ENCODE data around the gene BNIP3. TPM values are rescaled to one million over a fixed set of nuclear protein-coding genes. Genes with fewer than 3 reads are reported as not detected.
"Not testable (repeated sequence)": the region's sequence is repeated elsewhere in the genome, so short reads cannot be mapped to it uniquely, and the experiment has no call there.

BNIP3 gene
- total RNA-seq, 2 donors from 2014 or later: 33.6 to 81.5 TPM

- no peak overlapping the region for H3K4me3 ChIP-seq
- no peaks in the 10 kb centered on the region for H3K9me3 ChIP-seq
- no peak for TF ChIP-seq CTCF (IDR thresholded peaks at IDR 0.05)
- DNase-seq (ENCODE audit: low spot score) (no peak), ATAC-seq (ENCODE audit: insufficient number of reproducible peaks, low FRiP score, low read depth) (no peak)
- no peak overlapping the region for H3K27ac ChIP-seq
- H3K4me1 ChIP-seq (ENCODE audit: control insufficient read depth in 1 of 2, low read depth in 2 of 2): peaks cover 0 to 15% of the 10 kb centered on the region in 2 donors
- H3K27me3 ChIP-seq (replicated peaks; ENCODE audit: insufficient read depth): no peaks in the 10 kb centered on the region
- no peaks in the 10 kb centered on the region for H3K36me3 ChIP-seq
These were observed 11.6 kb upstream of the BNIP3 start for GRCh38 chr10:131993275-131993674.

- ATAC-seq (ENCODE audit: insufficient number of reproducible peaks, low FRiP score, low read depth): no peak
- H3K9me3 ChIP-seq: no peaks in the 10 kb centered on the region
- H3K4me1 ChIP-seq (ENCODE audit: control insufficient read depth in 1 of 2, low read depth in 2 of 2): peaks cover 0 to 5% of the 10 kb centered on the region in 2 donors
- TF ChIP-seq CTCF (IDR thresholded peaks at IDR 0.05): no peak
- H3K36me3 ChIP-seq: no peaks in the 10 kb centered on the region
- H3K4me3 ChIP-seq: no peak overlapping the region
- DNase-seq (ENCODE audit: low spot score): no peak
- H3K27me3 ChIP-seq (replicated peaks; ENCODE audit: insufficient read depth): no peaks in the 10 kb centered on the region
- no peak overlapping the region for H3K27ac ChIP-seq
These were observed 10.0 kb upstream of the BNIP3 start for GRCh38 chr10:131991726-131992125.

DNA sequence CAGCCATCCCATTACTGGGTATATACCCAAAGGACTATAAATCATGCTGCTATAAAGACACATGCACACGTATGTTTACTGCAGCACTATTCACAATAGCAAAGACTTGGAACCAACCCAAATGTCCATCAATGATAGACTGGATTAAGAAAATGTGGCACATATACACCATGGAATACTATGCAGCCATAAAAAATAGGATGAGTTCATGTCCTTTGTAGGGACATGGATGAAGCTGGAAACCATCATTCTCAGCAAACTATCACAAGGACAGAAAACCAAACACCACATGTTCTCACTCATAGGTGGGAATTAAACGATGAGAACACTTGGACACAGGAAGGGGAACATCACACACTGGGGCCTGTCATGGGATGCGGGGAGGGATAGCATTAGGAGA is 6.1 kb upstream of the BNIP3 start:
- H3K4me1 ChIP-seq (ENCODE audit: control insufficient read depth in 1 of 2, low read depth in 2 of 2); H3K27me3 ChIP-seq (replicated peaks; ENCODE audit: insufficient read depth); H3K36me3 ChIP-seq; H3K9me3 ChIP-seq; DNase-seq (ENCODE audit: low spot score); H3K4me3 ChIP-seq; ATAC-seq (ENCODE audit: insufficient number of reproducible peaks, low FRiP score, low read depth); H3K27ac ChIP-seq: not testable (repeated sequence)

DNA sequence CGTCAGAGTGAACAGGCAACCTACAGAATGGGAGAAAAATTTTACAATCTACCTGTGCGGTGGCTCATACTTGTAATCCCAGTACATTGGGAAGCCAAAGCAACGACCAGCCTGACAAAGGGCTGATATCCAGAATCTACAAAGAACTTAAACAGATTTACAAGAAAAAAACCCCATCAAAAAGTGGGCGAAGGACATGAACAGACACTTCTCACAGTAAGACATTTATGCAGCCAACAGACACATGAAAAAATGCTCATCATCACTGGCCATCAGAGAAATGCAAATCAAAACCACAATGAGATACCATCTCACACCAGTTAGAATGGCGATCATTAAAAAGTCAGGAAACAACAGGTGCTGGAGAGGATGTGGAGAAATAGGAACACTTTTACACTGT is 5.6 kb upstream of the BNIP3 start:
- H3K27ac ChIP-seq; DNase-seq (ENCODE audit: low spot score); H3K27me3 ChIP-seq (replicated peaks; ENCODE audit: insufficient read depth); H3K4me1 ChIP-seq (ENCODE audit: control insufficient read depth in 1 of 2, low read depth in 2 of 2); H3K4me3 ChIP-seq; H3K9me3 ChIP-seq; ATAC-seq (ENCODE audit: insufficient number of reproducible peaks, low FRiP score, low read depth); H3K36me3 ChIP-seq: not testable (repeated sequence)

DNA sequence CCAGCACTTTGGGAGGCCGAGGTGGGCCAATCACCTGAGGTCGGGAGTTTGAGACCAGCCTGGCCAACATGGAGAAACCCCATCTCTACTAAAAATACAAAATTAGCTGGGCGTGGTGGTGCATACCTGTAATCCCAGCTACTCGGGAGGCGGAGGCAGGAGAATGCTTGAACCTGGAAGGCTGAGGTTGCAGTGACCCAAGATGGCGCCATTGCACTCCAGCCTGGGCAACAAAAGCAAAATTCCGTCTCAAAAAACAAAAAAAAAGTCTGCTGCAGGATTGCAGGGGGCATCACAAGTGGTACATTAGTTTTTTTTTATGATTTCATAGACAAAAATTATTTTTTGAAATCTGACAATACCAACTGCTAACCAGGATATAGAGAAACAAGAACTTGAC is 5.1 kb upstream of the BNIP3 start:
- not testable (repeated sequence) for H3K27me3 ChIP-seq (replicated peaks; ENCODE audit: insufficient read depth); H3K9me3 ChIP-seq; H3K36me3 ChIP-seq; ATAC-seq (ENCODE audit: insufficient number of reproducible peaks, low FRiP score, low read depth); H3K4me1 ChIP-seq (ENCODE audit: control insufficient read depth in 1 of 2, low read depth in 2 of 2); H3K4me3 ChIP-seq; DNase-seq (ENCODE audit: low spot score); H3K27ac ChIP-seq

DNA sequence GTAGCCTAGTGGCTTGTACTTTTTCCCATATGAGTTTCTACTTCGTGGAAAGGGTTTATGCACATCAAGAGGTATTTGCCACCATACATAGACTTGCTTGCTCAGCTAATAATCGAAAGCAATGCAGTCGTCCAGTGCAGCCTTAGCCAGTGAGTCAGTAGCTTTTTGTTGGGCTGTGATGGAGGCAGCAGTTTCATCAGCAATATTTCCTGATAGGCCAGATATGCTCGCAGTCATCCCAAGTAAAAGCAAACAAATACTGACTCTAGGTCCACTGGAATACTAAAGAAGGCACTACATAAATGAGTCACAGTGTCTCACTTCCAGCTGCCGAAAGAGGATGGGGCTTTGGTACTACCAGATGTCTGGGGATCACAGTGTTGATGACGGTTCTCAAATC is 2.1 kb upstream of the BNIP3 start:
- Histone ChIP-seq H3K9me3 (no peaks in the 10 kb centered on the region), H3K4me1 (ENCODE audit: control insufficient read depth in 1 of 2, low read depth in 2 of 2) (peaks cover 9 to 26% of the 10 kb centered on the region in 2 donors), H3K27ac (no peak overlapping the region), H3K4me3 (no peak overlapping the region), H3K36me3 (no peaks in the 10 kb centered on the region), H3K27me3 (replicated peaks; ENCODE audit: insufficient read depth) (no peaks in the 10 kb centered on the region)
- DNase-seq (ENCODE audit: low spot score): no peak
- no peak for ATAC-seq (ENCODE audit: insufficient number of reproducible peaks, low FRiP score, low read depth)
- TF ChIP-seq CTCF (IDR thresholded peaks at IDR 0.05): no peak

DNA sequence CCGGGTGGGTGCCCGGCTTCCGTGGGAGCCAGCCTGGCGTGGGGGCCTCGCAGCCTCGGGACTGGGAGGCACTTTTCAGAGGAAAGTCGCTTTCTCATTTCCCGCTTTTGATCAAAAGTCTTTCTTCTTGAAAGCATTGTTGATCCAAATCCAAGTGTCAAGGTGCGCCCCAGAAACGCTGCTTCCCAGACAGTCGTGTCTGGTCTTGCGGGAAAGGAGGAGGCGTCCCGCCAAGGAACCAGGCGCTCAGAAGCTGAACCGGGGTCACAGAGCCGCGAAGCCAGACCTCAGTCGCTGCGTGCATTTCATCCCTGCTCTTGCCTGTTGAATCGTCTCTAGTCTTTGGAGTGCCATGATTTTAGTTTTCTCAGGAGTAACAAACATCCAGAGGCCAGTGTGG is 1.1 kb upstream of the BNIP3 start:
- Histone ChIP-seq H3K36me3 (no peaks in the 10 kb centered on the region), H3K4me3 (peak overlapping the region; percentile 96), H3K4me1 (ENCODE audit: control insufficient read depth in 1 of 2, low read depth in 2 of 2) (peaks cover 9 to 29% of the 10 kb centered on the region in 2 donors), H3K27me3 (replicated peaks; ENCODE audit: insufficient read depth) (no peaks in the 10 kb centered on the region), H3K9me3 (no peaks in the 10 kb centered on the region), H3K27ac (no peak overlapping the region)
- no peak for TF ChIP-seq CTCF (IDR thresholded peaks at IDR 0.05)
- ATAC-seq (ENCODE audit: insufficient number of reproducible peaks, low FRiP score, low read depth): no peak
- no peak for DNase-seq (ENCODE audit: low spot score)
